ENCODE measurements around the gene ZNF613.

- TF ChIP-seq SPI1 (IDR thresholded peaks at IDR 0.05; ENCODE audit: low read depth, low read length) (no peak), POLR2A (IDR thresholded peaks at IDR 0.05; ENCODE audit: low read depth, low read length) (no peak), POLR2AphosphoS5 (IDR thresholded peaks at IDR 0.05; ENCODE audit: low read depth, low read length) (no peak), TAF1 (IDR thresholded peaks at IDR 0.05; ENCODE audit: low read depth, low read length) (no peak)
These were observed 43.4 kb downstream of the ZNF613 start for GRCh38 chr19:51970718-51971117.
